Glomerular endothelial cell (primary cell): Measurements from ENCODE around the gene THRA. TPM values are rescaled to one million over a fixed set of nuclear protein-coding genes. Genes with fewer than 3 reads are reported as not detected.

Experiments
- DNase-seq: peaks from one replicate; pipeline ENCODE4 v3.0.0-alpha.2; 2011; ENCODE audit warnings: low read depth, low spot score; ENCODE audit errors: extremely low read depth
- total RNA-seq: library from RNA; depleted of rRNA; stranded (reverse); fragments of >200 nt; gene quantifications from 2 replicates; pipeline ENCODE4 v1.2.3, GENCODE V29; 2015

Gene THRA
- total RNA-seq, 1 donor from 2014 or later = 22.8 TPM

DNA sequence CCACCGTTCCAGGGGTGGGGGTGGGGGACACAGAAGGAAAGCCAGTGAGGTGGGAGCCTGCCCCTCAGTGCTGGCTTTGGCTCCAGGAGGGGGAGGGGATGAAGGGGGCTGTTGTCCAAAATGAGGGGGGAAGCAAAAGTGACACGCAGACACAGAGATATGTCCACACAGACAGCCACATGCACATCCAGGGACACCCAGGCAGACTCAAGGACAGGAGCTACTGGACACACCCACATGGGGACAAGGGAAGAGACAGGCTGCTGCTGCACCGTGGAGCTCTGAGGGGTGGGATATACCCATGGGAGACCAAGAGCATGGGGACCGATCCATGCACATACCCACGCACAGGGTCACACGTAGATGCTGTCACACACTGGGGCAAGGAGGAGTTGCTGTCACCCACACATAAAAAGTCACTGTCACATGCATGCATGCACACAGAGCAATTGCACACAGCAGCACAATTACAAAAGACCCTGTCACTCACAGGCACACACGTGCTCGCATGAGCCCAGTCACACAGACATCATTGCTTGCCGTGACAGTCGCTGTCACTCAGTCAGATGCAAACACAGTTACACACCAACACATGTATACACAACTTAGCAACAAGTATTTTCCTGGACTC is 1.3 kb downstream of the THRA start:
- no peak for DNase-seq

DNA sequence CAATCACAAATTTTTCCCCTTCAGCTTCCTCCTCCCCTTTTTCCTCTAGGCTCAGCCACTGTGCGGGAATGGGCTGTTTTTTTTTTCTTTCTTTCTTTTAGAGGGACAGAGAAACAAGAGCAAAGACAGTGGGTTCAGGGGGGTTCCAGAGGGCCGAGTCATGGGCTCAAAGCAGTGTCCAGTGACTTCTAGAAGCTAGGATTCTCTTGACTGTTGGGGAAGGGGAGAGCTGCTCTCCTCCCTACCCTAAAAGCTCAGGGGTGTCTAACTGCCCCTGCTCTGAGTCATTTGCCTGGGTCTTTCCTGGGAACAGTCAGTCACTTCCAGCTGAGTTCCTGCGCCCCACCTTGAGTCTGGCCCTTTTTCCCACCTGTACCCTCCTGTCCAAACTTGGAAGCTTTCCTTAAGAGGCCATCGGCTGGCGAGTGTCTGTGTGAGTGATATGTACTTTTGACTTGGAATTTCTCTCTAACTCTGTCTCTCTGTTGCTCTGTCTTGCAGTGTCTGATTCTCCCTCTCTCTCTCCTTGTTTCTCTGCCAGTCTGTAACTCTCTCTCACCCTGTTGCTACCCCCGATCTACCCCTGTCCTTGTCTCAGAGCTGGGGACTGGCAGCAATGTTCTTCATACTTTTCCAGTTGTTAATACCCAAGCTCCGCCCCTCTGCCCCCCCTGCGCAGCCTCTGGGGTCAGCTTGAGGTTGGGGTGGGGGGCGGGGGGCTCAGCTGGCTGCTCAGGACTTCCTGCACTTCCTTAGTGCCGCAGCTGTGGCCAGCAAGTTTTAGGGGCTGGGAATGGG is 2.4 kb downstream of the THRA start:
- DNase-seq = no peak

DNA sequence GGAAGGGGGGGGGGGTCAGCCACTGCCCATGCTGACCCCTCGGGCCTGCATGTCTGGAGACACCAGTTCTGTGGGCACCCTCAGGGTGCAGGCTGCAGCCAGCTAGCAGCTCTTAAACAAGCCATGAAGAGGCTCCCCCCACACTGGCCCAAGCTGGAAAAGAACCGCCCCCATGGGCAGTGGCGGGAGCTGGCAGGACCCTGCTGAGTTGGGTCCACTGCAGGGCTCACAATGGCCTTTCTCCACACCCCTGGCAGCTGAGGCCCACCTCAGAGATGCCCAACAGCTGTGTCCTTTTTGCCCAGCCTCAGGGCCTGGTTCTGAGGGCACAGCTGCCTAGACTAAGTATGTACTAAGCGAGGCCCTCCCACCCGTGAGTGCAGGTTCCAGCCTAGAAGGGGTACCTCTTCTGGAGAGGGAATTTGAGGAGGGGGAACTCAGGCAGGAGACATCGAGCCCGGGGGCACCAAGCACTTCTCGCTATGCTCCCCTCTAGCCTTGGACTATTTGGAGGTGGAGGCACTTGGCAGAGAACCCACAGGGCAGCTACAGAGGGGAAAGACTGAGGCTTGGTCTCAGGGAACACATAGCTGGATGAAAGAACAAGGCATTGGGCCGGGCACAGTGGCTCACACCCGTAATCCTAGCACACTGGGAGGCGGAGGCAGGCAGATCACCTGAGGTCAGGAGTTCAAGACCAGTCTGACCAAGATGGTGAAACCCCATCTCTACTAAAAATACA is 3.2 kb downstream of the THRA start:
- no peak for DNase-seq

DNA sequence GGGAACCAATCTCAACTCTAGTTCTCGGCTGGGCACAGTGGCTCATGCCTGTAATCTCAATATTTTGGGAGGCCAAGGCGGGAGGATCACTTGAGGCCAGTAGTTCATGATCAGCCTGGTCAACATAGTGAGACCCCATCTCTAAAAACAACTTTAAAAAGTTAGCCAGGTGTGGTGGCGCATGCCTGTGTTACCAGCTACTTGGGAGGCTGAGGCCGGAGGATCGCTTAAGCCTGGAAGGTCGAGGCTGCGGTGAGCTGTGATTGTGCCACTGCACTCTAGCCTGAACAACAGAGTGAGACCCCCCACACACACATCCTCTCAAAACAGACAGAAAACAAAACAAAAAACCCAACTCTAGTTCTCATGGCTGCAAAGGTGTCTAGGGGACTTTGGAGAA is 4.9 kb downstream of the THRA start:
- no peak for DNase-seq

DNA sequence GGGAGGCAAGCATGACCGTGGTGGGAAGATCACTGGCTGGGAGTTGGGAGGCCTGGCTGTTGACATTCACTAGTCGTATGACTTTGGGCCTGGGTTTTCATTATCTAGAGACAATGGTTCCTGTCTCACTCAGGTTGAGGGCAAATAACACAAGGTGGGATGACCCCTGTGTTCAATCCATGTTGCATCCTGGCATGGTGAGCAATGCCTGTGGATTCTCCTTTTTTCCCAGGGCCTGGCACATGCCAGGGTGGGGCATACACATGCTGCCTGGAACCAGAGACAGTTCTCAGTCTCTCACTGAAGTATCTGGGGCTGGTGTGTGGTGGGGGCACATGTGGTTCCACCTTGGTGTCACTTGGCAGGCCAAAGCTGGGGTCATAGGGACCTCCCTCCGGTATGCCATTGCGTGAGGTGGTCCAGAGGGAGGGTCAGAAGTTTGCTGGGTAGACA is 5.4 kb downstream of the THRA start:
- DNase-seq = no peak

DNA sequence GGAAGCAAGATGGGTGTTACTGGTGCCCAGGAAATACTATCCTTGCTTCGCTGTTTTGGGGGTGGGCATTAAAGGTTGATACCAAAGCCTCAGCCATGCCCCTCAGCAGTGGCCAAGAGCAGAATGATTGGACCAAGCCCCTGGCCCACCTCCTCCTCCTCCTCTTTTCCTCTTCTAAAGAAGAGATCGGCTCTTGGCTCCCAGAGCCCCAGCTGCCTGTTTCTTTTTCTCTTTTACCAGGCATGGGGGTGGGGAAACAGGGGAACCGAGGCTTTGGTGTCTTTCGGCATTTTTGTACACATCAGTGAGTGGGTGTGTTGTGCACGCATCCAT is 5.8 kb downstream of the THRA start:
- no peak for DNase-seq

DNA sequence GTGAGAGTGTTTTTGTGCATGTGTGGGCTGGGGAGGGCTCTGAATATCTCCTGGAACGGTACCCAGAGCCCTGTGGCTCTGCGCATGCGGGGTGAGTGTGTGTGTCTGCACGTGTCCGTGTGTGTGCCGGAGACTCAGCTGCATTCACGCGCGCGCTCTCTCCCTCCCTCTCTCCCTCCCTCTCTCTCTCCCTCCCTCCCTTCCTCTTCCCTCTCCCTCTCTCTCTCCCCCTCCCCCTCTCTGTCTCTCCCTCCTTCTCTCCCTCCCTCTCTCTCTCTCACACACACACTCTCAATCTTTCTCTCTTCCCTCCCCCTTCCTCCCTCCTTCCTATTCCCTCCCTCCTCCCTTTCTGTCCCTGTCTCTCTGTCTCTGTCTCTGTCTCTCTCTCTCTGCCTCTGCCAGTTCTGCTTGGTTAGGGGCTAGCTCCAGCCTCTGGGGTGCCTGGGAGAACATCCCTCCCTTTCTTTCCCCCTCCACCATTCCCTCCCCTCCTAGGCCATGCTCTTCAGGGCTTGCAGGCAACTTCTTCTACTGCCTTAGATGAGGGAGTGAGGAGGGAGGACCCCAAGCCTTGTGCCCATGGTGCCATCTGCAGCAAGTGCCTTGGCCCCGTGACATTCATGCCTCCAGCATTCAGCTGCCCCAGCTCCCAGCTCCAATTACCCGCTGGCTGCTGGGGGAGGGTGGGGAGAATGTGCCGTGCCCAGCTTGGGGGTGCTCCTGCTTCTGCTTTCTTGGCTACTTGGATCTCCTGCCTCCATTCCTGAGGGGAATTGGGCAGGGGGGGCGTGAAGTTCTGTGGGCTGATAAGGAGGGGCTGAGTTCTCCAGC is 6.4 kb downstream of the THRA start:
- no peak for DNase-seq

DNA sequence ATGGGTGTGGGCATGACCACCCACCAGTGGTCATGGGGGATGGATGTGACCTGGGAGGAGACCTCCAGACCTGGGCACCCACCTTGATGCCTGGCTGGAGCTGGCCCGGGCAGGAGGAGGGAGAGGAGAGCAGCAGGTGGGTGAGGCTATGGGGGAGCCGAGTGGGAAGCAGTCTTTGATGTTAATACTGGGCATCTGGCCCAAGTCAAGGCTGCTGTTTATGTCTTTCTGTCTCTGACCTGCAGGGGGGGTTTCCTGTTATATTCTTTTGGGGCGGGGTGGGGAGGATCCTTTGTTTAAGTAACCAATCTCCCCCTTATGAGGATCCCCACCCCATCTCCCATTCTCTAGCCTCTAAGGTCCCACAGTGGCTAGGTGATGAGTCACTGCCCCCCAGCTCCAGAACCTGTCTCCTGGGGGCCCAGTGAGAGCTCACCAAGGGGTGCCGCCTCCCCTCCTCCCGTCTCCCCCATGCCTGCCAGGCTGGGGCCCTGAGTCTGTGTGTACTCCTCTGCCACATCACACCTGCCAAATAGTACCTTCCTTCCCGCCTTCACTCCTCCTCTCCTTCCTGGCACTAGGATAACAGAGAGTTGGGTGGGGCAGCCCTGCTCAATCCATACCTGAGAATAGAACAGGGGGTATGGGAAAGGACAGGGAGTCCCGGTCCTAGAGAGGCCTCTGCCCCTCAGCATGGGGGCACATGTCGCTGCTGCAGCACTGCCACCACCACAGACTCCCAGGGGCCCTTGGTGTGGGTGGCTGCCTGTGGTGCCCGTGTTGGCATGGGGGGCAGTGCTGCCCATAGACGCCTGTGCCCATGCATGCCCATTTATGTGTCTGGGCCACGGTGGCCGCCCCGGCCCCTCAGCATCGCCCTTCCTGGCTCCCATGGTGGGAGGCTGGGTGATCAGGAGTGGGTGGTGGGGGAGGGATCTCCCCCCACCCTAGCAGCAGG is 7.3 kb downstream of the THRA start:
- no peak for DNase-seq

DNA sequence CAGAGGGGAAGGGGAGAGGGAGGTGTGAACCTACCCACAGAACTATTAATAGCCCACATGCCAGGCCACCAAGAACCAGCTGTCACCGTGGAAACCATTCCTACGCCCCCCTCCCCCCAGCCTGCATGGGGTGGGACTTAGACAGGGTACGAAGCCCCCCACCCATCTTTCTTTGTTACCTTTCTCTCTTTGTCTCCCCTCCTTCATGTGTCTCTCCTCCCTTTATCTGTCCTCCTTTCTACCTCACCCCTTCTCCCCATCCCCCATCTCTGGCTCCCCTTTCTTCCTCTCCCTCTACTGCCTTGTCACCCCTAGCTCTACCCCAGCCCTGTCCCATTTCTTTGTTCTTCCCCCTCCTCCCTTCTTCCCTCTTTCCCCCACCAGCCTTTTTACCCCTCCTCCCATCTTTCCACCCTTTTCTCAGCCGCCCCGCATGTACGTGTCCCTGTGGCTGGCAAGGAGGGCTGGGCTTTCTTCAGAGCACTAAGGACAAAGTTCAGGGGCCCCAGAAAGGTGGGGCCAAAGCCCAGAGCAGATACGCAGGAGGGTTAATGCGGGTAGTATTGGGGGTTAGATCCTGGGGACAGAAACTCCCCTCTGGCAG is 8.0 kb downstream of the THRA start:
- no peak for DNase-seq

DNA sequence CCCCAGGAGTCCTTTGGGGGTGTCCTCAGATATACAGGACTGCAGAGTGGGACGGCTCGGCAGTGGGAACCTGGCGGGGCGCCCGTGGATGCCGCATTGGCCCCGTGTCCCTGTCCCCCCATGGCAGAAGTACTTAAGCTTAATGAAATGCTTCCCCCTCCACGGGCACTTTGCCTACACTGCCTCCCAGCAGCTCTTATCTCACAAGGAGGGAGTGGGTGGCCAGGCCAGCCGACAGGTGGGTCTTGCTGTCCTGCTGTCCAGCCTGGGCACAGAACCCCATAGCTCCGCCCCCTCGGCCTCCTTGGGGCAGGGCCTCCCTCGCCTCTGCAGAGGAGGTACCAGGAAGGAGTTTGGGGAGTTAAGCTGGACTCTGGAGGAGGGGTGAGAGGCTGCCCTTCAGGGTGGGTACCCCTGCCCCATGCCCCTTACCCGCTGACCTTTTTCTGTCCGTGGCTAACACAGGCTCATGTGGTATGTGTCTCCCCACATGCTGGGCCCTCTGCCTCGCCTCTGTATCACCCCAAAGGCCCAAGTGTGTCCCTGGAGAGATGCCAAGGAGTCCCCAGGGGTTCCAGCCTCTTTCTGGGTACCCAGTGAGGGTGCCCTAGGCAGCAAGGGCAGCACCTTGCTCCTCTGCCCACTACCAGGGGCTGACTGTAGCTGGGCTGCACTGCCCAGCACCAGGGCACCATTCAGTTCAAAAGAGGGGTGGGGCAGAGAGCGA is 8.7 kb downstream of the THRA start:
- DNase-seq = no peak

DNA sequence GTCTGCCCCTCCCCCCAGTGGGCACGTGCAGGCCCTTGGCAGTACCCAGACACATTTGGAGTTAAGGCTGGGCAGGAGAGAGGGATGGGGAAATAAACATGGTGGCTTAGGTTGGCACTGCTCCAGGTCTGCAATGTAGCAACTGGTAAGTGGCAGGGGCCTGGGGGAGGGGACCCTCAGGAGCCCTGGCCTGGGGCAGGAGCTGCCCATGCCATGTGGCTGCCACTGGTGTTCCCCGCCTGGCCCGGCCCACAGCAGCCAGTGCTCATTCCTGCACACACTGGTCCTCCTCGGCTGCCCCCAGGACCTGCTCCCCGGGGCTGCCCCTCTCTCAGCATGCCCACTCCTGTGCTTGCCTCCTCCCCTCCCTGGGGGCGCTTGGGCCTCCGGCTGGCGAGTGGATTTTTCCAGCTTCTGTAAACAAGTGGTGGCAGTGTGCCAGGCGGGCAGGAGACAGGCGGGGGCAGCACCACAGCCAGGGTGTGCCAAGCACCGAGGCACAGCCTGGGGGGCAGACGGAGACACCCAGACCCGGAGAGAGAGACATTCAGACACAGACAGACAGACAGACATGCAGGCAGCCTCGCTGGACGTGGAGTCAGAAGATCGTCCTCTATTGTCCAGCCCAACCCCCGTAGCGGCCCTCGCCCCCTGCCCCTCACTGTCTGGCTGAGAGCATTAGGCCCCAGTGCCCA is 9.4 kb downstream of the THRA start:
- DNase-seq = no peak

DNA sequence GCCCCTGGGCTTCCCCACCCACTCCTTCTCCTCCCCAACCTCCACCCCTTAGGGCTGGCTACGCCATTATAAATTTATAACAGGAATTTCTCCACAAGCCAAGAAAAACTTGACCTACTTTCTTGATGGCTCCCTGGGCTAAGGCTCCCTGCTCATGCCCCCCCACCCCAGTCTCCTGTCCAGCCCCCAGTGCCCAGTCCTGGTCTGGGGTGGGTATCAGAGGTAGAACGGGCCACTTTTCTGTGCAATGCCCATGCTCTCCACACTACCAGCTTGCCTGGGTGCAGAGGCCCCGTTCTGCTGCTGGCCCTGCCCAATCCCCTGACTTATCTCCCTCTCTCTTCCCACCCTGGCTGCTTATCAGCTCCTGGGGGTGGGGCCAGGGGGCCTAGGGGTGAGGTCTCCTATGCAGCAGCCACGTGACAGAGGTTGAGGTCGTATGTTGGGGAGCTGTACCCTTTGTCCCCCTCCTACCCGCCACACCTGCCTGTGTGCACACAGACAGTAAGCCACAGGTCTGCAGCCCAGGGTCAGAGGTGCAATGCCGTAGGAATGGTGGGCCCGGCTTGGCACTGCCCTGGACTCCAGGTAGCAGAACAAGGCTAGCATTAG is 10.1 kb downstream of the THRA start:
- no peak for DNase-seq

DNA sequence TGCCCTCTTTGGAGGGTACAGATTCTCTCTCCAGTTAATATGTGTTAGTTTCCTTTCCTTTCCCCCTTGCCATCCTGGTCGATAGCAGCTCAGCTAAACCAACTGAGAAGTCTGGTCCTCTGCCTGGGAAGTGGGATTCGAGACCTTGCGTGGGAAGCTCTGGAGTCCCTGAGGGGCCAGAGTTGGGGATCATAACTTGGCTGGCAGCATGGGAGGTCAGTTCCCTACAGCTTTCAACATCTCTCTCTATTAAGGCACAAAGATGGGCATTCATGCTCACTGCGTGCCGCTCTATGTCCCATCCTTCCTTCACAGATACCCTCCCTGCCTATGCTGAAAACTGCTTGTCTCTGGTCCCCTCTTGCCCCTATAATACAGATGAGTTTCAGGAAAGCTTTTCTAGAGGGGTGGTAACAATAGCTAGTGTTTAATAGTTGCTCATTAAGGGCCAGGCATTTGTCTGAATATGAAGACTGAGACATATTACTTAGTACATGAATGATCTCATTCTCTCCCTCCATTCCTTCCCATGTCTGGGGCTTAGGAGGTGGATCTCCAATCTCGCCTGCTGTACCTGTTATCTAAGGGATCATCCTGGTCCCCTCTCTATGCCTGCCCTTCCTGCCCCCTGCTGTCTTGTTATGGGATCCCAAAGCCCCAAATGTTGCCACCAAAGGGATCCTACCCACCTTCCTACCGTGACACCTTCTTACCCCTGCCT is 10.8 kb downstream of the THRA start:
- DNase-seq = no peak

DNA sequence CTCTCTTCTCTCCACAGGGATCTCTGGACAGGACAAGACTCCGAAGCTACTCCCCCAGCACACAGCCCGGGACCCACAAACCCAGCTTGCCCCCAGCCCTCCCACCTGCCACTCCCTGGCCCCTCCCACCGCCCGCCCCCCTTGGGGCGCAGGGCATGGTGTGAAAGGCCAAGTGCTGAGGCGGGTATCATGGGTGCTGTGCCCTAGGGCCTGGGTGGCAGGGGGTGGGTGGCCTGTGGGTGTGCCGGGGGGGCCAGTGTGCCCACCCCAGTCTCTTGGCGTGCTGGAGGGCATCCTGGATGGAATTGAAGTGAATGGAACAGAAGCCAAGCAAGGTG is 11.4 kb downstream of the THRA start:
- DNase-seq = no peak

DNA sequence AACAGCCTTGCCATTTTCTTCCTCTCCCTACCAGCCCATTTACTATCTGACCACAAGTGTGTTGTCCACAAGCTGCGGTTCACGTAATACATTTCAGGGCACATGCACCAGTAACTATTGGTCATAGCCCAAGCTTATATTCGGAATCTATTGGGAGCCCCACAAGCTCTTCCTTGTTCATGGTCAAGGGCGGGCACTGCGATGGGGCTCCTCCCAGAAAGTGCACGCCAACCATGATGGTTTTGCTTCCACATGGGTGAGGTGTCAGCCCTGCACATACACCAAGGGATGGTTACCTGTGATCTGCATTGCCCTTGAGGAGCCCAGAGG is 12.1 kb downstream of the THRA start:
- DNase-seq = no peak

DNA sequence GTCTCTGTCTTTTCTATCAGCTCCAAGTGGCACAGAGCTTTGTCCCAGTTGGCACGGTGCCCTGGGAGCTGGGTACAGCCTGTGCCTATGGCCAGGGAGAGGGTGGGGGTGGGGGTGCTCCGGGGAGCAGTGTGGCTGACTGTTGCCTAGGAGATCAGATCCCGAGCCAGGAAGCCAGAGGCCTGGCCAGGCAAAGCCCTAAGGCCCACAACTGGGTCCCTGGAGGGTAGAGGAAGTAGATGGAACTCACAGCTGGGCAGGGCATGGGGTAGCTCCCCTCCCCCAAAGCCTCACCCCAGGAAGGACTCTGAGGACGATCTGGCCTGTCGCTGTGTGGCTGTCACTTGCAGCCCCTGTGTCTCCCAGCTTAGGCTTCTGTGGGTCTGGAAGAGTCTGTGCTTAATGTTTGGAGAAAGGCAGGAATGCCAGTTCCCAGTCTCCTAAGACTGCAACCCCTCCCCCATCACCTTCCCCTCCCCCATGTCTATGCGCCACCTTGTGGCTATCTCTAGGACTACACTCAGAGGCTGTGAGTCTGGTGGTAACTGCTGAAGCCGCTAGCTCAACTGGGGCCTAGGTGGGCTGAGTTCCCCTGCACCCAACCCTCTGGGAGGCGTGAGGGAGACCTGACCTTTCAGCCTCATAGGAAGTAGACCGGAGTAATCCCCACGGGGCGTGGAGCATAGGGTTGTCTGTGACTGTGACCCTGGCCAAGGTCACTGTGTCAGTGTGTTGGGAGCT is 12.6 kb downstream of the THRA start:
- DNase-seq = no peak
